Fibroblast of skin of abdomen (primary cell): Measurements from ENCODE around the gene ARHGDIG. TPM values are rescaled to one million over a fixed set of nuclear protein-coding genes. Genes with fewer than 3 reads are reported as not detected.
"Not testable (repeated sequence)": the region's sequence is repeated elsewhere in the genome, so short reads cannot be mapped to it uniquely, and the experiment has no call there.

ENCODE experiments used
- DNase-seq: peaks from one replicate; pipeline ENCODE4 v3.0.0-alpha.2; 2013
- polyA plus RNA-seq, 2 experiments: library from polyadenylated mRNA; unstranded; fragments of 120-200 nt; gene quantifications; one replicate each; pipeline ENCODE4 v1.2.1, GENCODE V29; 2013; ENCODE audit not compliant: insufficient read length in 2 of 2

The ARHGDIG gene
- polyA plus RNA-seq (2013, experiment 1 of 2; ENCODE audit: insufficient read length) = 0.63 TPM
- 0.87 TPM for polyA plus RNA-seq (2013, experiment 2 of 2; ENCODE audit: insufficient read length)

- no peak for DNase-seq
Measured at GRCh38 chr16:280552-280951, at the start of gene ARHGDIG. ARHGDIG (plus strand) TSS chr16:280591; CDS start chr16:280681, 90 bp downstream.

GRCh38 chr16:230949-231348 lies 49.4 kb upstream of the ARHGDIG start:
- no peak for DNase-seq

- peak; percentile 86 for DNase-seq
Measured at GRCh38 chr16:234468-235305, 45.7 kb upstream of the ARHGDIG start, which contains the start of gene FAM234A. FAM234A (plus strand) TSS chr16:234821; CDS start chr16:254414, 19,593 bp downstream.

- DNase-seq = no peak
Measured at GRCh38 chr16:239948-240277, 40.5 kb upstream of the ARHGDIG start.

GRCh38 chr16:240559-240958 lies 39.8 kb upstream of the ARHGDIG start:
- no peak for DNase-seq

GRCh38 chr16:242281-242680 lies 38.1 kb upstream of the ARHGDIG start:
- DNase-seq = no peak

GRCh38 chr16:243348-243747 lies 37.0 kb upstream of the ARHGDIG start:
- no peak for DNase-seq

- no peak for DNase-seq
Measured at GRCh38 chr16:245105-245504, 35.3 kb upstream of the ARHGDIG start.

GRCh38 chr16:247027-247426 lies 33.4 kb upstream of the ARHGDIG start:
- DNase-seq = no peak

- DNase-seq = no peak
Measured at GRCh38 chr16:249431-249830, 31.0 kb upstream of the ARHGDIG start.

- DNase-seq = no peak
Measured at GRCh38 chr16:252366-253337, 27.7 kb upstream of the ARHGDIG start.

- DNase-seq = no peak
Measured at GRCh38 chr16:253833-254232, 26.6 kb upstream of the ARHGDIG start.

- no peak for DNase-seq
Measured at GRCh38 chr16:254461-254860, 25.9 kb upstream of the ARHGDIG start.

GRCh38 chr16:255183-255582 lies 25.2 kb upstream of the ARHGDIG start:
- DNase-seq = no peak

GRCh38 chr16:258091-258490 lies 22.3 kb upstream of the ARHGDIG start:
- not testable (repeated sequence) for DNase-seq

GRCh38 chr16:259226-259625 lies 21.2 kb upstream of the ARHGDIG start:
- no peak for DNase-seq

GRCh38 chr16:259814-260253 lies 20.6 kb upstream of the ARHGDIG start:
- DNase-seq = no peak

- DNase-seq = no peak
Measured at GRCh38 chr16:260326-260725, 20.1 kb upstream of the ARHGDIG start.

GRCh38 chr16:261031-261691 lies 19.2 kb upstream of the ARHGDIG start:
- no peak for DNase-seq

- no peak for DNase-seq
Measured at GRCh38 chr16:262121-262745, 18.2 kb upstream of the ARHGDIG start.

- DNase-seq = no peak
Measured at GRCh38 chr16:263182-263774, 17.1 kb upstream of the ARHGDIG start.

- DNase-seq = no peak
Measured at GRCh38 chr16:263944-264343, 16.4 kb upstream of the ARHGDIG start.
